ENCODE measurements around the gene NELL2. TPM values are rescaled to one million over a fixed set of nuclear protein-coding genes. Genes with fewer than 3 reads are reported as not detected.

NELL2 gene
- total and polyA plus RNA-seq, 9 of the 15 experiments (the other 6 are each of a cell fraction or from before 2014, with no cell fraction given): 0.32 to 1.1 (median 0.53) TPM

GRCh38 chr12:44551631-44552030 is 324.5 kb downstream of the NELL2 start (continued):
- TF ChIP-seq E2F8 (IDR thresholded peaks at IDR 0.05; ENCODE audit: low read depth, partially characterized antibody) (no peak), DACH1 (IDR thresholded peaks at IDR 0.05; ENCODE audit: partially characterized antibody) (no peak), POLR3A (IDR thresholded peaks at IDR 0.05; ENCODE audit: borderline replicate concordance, extremely low read depth, insufficient read depth, insufficient read length) (no peak), DDX20 (tag; IDR thresholded peaks at IDR 0.05; ENCODE audit: low read depth) (no peak)

GRCh38 chr12:44550377-44550776 is 325.7 kb downstream of the NELL2 start:
- ChIA-PET POLR2A (no interaction called here), CTCF (ENCODE audit: low intra/inter-chr PET ratio) (no interaction called here)
- Histone ChIP-seq H3K27me3 (ENCODE audit: control insufficient read depth in 2 of 2, insufficient read depth in 2 of 2, low read length in 2 of 2) (no peaks in the 10 kb centered on the region), H3K9ac (ENCODE audit: insufficient read depth in 1 of 2, low read depth in 2 of 2, low read length in 2 of 2) (no peak overlapping the region), H3K9me1 (ENCODE audit: control insufficient read depth, insufficient read depth, low read length) (no peaks in the 10 kb centered on the region), H4K20me1 (replicated peaks; ENCODE audit: control insufficient read depth, insufficient read depth, low read length) (no peaks in the 10 kb centered on the region), H3K4me3 (no peak overlapping the region), H3K4me2 (ENCODE audit: insufficient read depth, low read length) (no peak overlapping the region), H2AFZ (ENCODE audit: low read depth, low read length) (no peak overlapping the region), H3K27ac (ENCODE audit: extremely low read depth, low read depth, low read length) (no peak overlapping the region), H3K9me3 (replicated peaks; ENCODE audit: control insufficient read depth, insufficient read depth, low read depth, low read length) (no peaks in the 10 kb centered on the region; the same call in 1 of the 2 replicates), H3K36me3 (ENCODE audit: control insufficient read depth, insufficient read depth, low read length) (no peaks in the 10 kb centered on the region), H3K4me1 (replicated peaks in 1 of 2; ENCODE audit: control insufficient read depth in 2 of 2, insufficient read depth in 2 of 2, low read length in 2 of 2) (no peaks in the 10 kb centered on the region), H3K79me2 (ENCODE audit: control insufficient read depth, insufficient read depth, low read length) (no peaks in the 10 kb centered on the region)
- BruUV-seq (replicated peaks): no TSS peak
- in situ Hi-C loops (cut with MboI): no loop called here
- DNase-seq (ENCODE audit: extremely low read depth in 1 of 4, low spot score in 3 of 4) (no peak), ATAC-seq (no peak), FAIRE-seq (no peak)
- TF ChIP-seq, protein P1, sequence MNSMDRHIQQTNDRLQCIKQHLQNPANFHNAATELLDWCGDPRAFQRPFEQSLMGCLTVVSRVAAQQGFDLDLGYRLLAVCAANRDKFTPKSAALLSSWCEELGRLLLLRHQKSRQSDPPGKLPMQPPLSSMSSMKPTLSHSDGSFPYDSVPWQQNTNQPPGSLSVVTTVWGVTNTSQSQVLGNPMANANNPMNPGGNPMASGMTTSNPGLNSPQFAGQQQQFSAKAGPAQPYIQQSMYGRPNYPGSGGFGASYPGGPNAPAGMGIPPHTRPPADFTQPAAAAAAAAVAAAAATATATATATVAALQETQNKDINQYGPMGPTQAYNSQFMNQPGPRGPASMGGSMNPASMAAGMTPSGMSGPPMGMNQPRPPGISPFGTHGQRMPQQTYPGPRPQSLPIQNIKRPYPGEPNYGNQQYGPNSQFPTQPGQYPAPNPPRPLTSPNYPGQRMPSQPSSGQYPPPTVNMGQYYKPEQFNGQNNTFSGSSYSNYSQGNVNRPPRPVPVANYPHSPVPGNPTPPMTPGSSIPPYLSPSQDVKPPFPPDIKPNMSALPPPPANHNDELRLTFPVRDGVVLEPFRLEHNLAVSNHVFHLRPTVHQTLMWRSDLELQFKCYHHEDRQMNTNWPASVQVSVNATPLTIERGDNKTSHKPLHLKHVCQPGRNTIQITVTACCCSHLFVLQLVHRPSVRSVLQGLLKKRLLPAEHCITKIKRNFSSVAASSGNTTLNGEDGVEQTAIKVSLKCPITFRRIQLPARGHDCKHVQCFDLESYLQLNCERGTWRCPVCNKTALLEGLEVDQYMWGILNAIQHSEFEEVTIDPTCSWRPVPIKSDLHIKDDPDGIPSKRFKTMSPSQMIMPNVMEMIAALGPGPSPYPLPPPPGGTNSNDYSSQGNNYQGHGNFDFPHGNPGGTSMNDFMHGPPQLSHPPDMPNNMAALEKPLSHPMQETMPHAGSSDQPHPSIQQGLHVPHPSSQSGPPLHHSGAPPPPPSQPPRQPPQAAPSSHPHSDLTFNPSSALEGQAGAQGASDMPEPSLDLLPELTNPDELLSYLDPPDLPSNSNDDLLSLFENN (IDR thresholded peaks at IDR 0.05; ENCODE audit: low read depth in 2 of 2, low read length in 2 of 2): no peak
- no peak for TF ChIP-seq HSF4 (CRISPR knock-in tag; IDR thresholded peaks at IDR 0.05; ENCODE audit: borderline replicate concordance)
- intact Hi-C loops (cut with micrococcal nuclease): no loop called here
- WGBS (ENCODE audit: insufficient coverage, low coverage, missing lambda C conversion rate): 0% methylated on average over 5 of the region's 5 CpGs

Data from K562 (cell line).